Ureter (tissue), 1 donor: Measurements from ENCODE around the gene LGALSL. TPM values are rescaled to one million over a fixed set of nuclear protein-coding genes. Genes with fewer than 3 reads are reported as not detected.
"Not testable (repeated sequence)": the region's sequence is repeated elsewhere in the genome, so short reads cannot be mapped to it uniquely, and the experiment has no call there.

ENCODE experiments used
- DNase-seq: peaks from one replicate; pipeline ENCODE4 v3.0.0-alpha.2; 2020; ENCODE audit warnings: low spot score
- total RNA-seq: library from RNA; stranded (reverse); gene quantifications from one replicate; pipeline ENCODE4 v1.2.4, GENCODE V29; 2023
- donor health status: DM: yes; HTN: yes; CAD: no.

Gene LGALSL
- total RNA-seq, 1 donor from 2014 or later = 10.0 TPM

GRCh38 chr2:64442801-64443429 lies 11.0 kb upstream of the LGALSL start:
- DNase-seq = no peak

GRCh38 chr2:64445970-64446369 lies 8.0 kb upstream of the LGALSL start:
- DNase-seq = not testable (repeated sequence)

GRCh38 chr2:64447317-64448040 lies 6.5 kb upstream of the LGALSL start:
- no peak for DNase-seq

GRCh38 chr2:64448041-64448426 lies 5.9 kb upstream of the LGALSL start:
- DNase-seq = no peak

- no peak for DNase-seq
Observed at GRCh38 chr2:64451051-64451450, 2.9 kb upstream of the LGALSL start.

- peak; percentile 56 for DNase-seq
Observed at GRCh38 chr2:64454386-64455332, 697 bp downstream of the LGALSL start.

GRCh38 chr2:64455545-64455944 lies 1.6 kb downstream of the LGALSL start:
- no peak for DNase-seq

GRCh38 chr2:64456293-64456692 lies 2.3 kb downstream of the LGALSL start:
- no peak for DNase-seq

GRCh38 chr2:64457524-64457923 lies 3.6 kb downstream of the LGALSL start:
- DNase-seq = no peak

- no peak for DNase-seq
Observed at GRCh38 chr2:64459575-64459974, 5.6 kb downstream of the LGALSL start.

GRCh38 chr2:64460330-64460729 lies 6.4 kb downstream of the LGALSL start:
- DNase-seq = no peak

- DNase-seq = no peak
Observed at GRCh38 chr2:64461271-64462058, 7.5 kb downstream of the LGALSL start.

GRCh38 chr2:64462171-64462570 lies 8.2 kb downstream of the LGALSL start:
- no peak for DNase-seq

- DNase-seq = no peak
Observed at GRCh38 chr2:64462940-64463700, 9.2 kb downstream of the LGALSL start.

GRCh38 chr2:64463781-64464180 lies 9.8 kb downstream of the LGALSL start:
- DNase-seq = no peak

GRCh38 chr2:64466478-64467085 lies 12.6 kb downstream of the LGALSL start:
- DNase-seq = no peak

GRCh38 chr2:64467096-64467843 lies 13.3 kb downstream of the LGALSL start:
- no peak for DNase-seq

- DNase-seq = no peak
Observed at GRCh38 chr2:64469261-64469660, 15.3 kb downstream of the LGALSL start.

GRCh38 chr2:64470071-64470470 lies 16.1 kb downstream of the LGALSL start:
- no peak for DNase-seq
